Measurements from ENCODE around the gene SSC5D.

GRCh38 chr19:55476100-55476775, 12.0 kb upstream of the SSC5D start, which contains the start of gene ZNF628:
- TF ChIP-seq CTCF (IDR thresholded peaks at IDR 0.05) (no peak), POLR2A (IDR thresholded peaks at IDR 0.05) (peak in 1 of 2 donors; percentile 71)

All from thyroid gland (tissue), 4 donors.